ENCODE measurements around the gene ABHD4. TPM values are rescaled to one million over a fixed set of nuclear protein-coding genes. Genes with fewer than 3 reads are reported as not detected.

Gene ABHD4
- total and polyA plus RNA-seq, 7 donors, result 6.1 to 64.0 (median 26.4) TPM

DNA sequence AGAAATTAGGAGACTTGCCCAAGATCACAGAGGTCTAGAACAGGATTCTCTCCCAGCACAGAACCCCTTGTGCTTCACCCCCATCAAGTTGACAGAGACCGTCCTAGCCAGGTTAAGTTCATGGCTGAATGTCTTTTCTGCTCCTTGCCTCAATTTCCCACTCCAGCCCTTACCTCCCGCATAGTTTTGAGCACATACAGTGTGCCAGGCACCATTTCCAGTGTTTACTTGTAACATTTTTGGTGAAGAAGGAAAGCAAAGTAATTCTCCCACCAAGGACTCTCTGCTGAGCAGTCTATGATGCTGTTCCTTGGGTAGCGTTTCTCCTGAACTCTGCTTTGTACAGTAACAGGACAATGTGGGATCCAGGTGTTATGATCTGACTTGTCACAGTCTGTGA lies 1.2 kb downstream of the ABHD4 start:
- DNase-seq (no peak), ATAC-seq (peak in 1 of 4 donors; percentile 17)
- WGBS, 3 donors, result 62 to 89% (median 69%) methylated on average over 3 of the region's 3 CpGs
- H3K4me1 ChIP-seq, result peaks cover 23% of the 10 kb centered on the region
- H3K4me3 ChIP-seq, result peak overlapping the region; percentile 97
- no peaks in the 10 kb centered on the region for H3K9me3 ChIP-seq
- peaks cover under 1 to 35% of the 10 kb centered on the region in 2 donors for H3K36me3 ChIP-seq (ENCODE audit: insufficient read depth in 1 of 2, low read depth in 1 of 2)
- intact Hi-C loops (cut with DNase I), result no loop called here
- H3K27me3 ChIP-seq (ENCODE audit: insufficient read depth in 3 of 3, low read length in 2 of 3), result no peaks in the 10 kb centered on the region
- H3K27ac ChIP-seq, result peak overlapping the region; percentile 94
- TF ChIP-seq, protein P1, sequence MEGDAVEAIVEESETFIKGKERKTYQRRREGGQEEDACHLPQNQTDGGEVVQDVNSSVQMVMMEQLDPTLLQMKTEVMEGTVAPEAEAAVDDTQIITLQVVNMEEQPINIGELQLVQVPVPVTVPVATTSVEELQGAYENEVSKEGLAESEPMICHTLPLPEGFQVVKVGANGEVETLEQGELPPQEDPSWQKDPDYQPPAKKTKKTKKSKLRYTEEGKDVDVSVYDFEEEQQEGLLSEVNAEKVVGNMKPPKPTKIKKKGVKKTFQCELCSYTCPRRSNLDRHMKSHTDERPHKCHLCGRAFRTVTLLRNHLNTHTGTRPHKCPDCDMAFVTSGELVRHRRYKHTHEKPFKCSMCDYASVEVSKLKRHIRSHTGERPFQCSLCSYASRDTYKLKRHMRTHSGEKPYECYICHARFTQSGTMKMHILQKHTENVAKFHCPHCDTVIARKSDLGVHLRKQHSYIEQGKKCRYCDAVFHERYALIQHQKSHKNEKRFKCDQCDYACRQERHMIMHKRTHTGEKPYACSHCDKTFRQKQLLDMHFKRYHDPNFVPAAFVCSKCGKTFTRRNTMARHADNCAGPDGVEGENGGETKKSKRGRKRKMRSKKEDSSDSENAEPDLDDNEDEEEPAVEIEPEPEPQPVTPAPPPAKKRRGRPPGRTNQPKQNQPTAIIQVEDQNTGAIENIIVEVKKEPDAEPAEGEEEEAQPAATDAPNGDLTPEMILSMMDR (IDR thresholded peaks at IDR 0.05), result no peak

DNA sequence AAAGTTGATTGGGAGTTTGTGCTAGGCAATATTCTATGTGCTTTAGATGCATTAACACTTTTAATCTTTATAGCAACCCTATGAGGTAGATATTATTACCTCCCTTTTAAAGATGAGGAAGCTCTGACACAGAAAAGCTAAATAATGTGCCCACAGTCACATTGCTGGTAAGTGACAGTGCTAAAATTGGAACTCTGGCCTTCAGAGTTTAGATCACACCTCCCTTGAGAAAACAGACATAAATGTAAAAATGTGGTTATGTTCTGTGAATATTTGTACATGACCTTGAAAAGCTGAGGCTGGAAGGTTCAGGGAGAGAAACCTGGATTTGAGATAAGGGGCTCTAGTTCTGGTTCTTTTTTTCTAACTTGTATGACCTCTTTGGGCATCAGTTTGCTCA lies 1.9 kb downstream of the ABHD4 start:
- no peaks in the 10 kb centered on the region for H3K9me3 ChIP-seq
- ATAC-seq (no peak), DNase-seq (no peak)
- H3K27ac ChIP-seq, result peak overlapping the region; percentile 94
- intact Hi-C loops (cut with DNase I), result no loop called here
- TF ChIP-seq, protein P1 (IDR thresholded peaks at IDR 0.05), result no peak
- H3K27me3 ChIP-seq (ENCODE audit: insufficient read depth in 3 of 3, low read length in 2 of 3), result no peaks in the 10 kb centered on the region
- peaks cover 23% of the 10 kb centered on the region for H3K4me1 ChIP-seq
- H3K4me3 ChIP-seq, result peak overlapping the region; percentile 97
- peaks cover 2 to 42% of the 10 kb centered on the region in 2 donors for H3K36me3 ChIP-seq (ENCODE audit: insufficient read depth in 1 of 2, low read depth in 1 of 2)

DNA sequence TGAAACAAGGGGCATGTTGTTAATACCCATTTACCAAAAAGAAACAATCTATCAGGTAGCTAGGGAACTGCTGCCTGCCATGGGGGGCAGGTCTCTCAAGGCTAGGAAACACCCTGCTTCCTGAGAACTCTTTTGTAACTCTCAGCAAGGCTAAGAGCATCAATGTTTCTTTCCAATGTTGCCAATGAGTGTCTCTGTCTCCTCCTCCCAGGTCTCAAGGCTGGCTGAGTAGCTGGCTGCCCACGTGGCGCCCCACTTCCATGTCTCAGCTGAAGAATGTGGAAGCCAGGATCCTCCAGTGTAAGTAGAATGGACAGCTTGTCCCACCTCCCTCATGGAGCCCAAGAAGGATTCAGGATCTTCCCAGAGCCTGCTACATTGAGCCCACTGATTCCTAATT lies 3.4 kb downstream of the ABHD4 start:
- no peaks in the 10 kb centered on the region for H3K9me3 ChIP-seq
- 91 to 96% (median 95%) methylated on average over 2 of the region's 2 CpGs for WGBS, 3 donors
- peaks cover 23% of the 10 kb centered on the region for H3K4me1 ChIP-seq
- TF ChIP-seq, protein P1 (IDR thresholded peaks at IDR 0.05), result no peak
- no peak overlapping the region for H3K4me3 ChIP-seq
- ATAC-seq (no peak), DNase-seq (no peak)
- H3K27me3 ChIP-seq (ENCODE audit: insufficient read depth in 3 of 3, low read length in 2 of 3), result no peaks in the 10 kb centered on the region
- peaks cover 5 to 56% of the 10 kb centered on the region in 2 donors for H3K36me3 ChIP-seq (ENCODE audit: insufficient read depth in 1 of 2, low read depth in 1 of 2)
- H3K27ac ChIP-seq, result no peak overlapping the region
- intact Hi-C loops (cut with DNase I), result no loop called here

DNA sequence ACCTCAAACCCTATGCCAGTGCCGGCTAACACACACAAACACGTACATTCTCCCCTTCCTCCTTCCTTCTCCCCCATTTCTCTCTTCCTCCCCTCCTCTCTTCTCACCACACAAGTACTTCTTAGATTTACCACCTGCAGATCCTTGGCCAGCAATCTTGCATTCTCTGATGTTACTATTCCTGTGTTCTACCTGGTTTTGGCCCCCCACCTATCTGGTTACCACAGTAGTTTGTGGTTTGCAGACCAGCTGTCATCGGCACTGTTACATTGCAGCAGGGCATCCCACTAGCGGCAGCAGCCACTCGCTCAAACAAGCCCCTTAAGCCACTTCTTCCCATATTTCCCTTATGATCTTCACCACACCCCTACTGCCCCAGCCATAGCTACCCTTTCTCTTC lies 3.9 kb downstream of the ABHD4 start:
- intact Hi-C loops (cut with DNase I), result no loop called here
- no peak overlapping the region for H3K27ac ChIP-seq
- TF ChIP-seq, protein P1 (IDR thresholded peaks at IDR 0.05), result no peak
- H3K4me3 ChIP-seq, result no peak overlapping the region
- DNase-seq, result no peak
- H3K36me3 ChIP-seq (ENCODE audit: insufficient read depth in 1 of 2, low read depth in 1 of 2), result peaks cover 5 to 62% of the 10 kb centered on the region in 2 donors
- no peak for ATAC-seq
- WGBS, 3 donors, result 84 to 92% (median 89%) methylated on average over 5 of the region's 5 CpGs
- H3K27me3 ChIP-seq (ENCODE audit: insufficient read depth in 3 of 3, low read length in 2 of 3), result no peaks in the 10 kb centered on the region
- peaks cover 23% of the 10 kb centered on the region for H3K4me1 ChIP-seq
- no peaks in the 10 kb centered on the region for H3K9me3 ChIP-seq

DNA sequence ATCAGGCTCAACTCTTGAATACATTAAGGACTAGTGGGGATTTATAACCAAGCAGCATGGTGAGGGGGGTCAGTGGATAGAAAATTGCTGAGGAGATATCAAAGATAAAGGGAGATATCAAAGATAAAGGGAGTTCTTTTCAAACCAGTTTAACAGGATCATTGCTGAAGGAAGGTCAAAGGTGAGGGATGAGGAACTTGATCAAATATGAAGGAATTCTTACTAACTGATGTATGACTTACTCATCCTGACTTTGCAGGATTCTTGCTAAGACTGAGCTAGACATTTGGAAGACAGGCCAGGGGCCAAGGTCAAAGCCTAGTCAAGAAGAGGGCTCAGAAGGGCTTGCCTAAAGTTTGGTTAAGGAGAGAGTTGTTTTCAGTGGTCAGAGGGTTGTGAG lies 4.8 kb downstream of the ABHD4 start:
- Histone ChIP-seq H3K27ac (no peak overlapping the region), H3K36me3 (ENCODE audit: insufficient read depth in 1 of 2, low read depth in 1 of 2) (peaks cover 5 to 70% of the 10 kb centered on the region in 2 donors), H3K4me1 (peaks cover 23% of the 10 kb centered on the region), H3K27me3 (ENCODE audit: insufficient read depth in 3 of 3, low read length in 2 of 3) (no peaks in the 10 kb centered on the region), H3K4me3 (no peak overlapping the region), H3K9me3 (no peaks in the 10 kb centered on the region)
- ATAC-seq (no peak), DNase-seq (no peak)
- TF ChIP-seq, protein P1 (IDR thresholded peaks at IDR 0.05), result no peak
- intact Hi-C loops (cut with DNase I), result no loop called here

Data from psoas muscle (tissue), 8 donors.